HCT116 (cell line): Measurements from ENCODE around the gene CAMP. TPM values are rescaled to one million over a fixed set of nuclear protein-coding genes. Genes with fewer than 3 reads are reported as not detected.
A peak's percentile ranks its signal among the peaks of the same experiment; 100 is the strongest.

Source experiments
- ATAC-seq: fragments of 200-7000 bp; cut with Tn5 transposase; 2 replicates; pipeline ENCODE4 v1.9.1; 2020; ENCODE audit warnings: mild to moderate bottlenecking, moderate library complexity
- Bru-seq: library from RNA; stranded (reverse); fragments of 400-500 nt; gene quantifications from one replicate; lab custom pipeline; 2021; lab: Mats Ljungman, UMichigan
- BruChase-seq, 2 experiments: library from RNA; stranded (reverse); fragments of 400-500 nt; gene quantifications; one replicate each; lab custom pipeline; 2021; lab: Mats Ljungman, UMichigan
- BruUV-seq: library from RNA; stranded (reverse); fragments of 400-500 nt; replicated peaks from 2 replicates; lab custom pipeline; 2021; lab: Mats Ljungman, UMichigan
- CTCF ChIA-PET: fragments of 300-600 bp; sonication (Branson Sonifier 250); formaldehyde crosslinking; loops from one replicate; lab custom pipeline; 2021; ENCODE audit warnings: antibody characterized with exemption; lab: Charles Lee
- POLR2A ChIA-PET: fragments of 300-600, 350-600 bp; sonication (Branson Sonifier 250); formaldehyde crosslinking; loops from one replicate; lab custom pipeline; 2021; ENCODE audit warnings: antibody characterized with exemption; lab: Charles Lee
- RAD21 ChIA-PET, 2 experiments: fragments of 300-600 bp; sonication (Branson Sonifier 250); formaldehyde crosslinking; loops; one replicate each; lab custom pipeline; 2023; ENCODE audit warnings: low total read pairs in 2 of 2; ENCODE audit not compliant: uncharacterized antibody in 2 of 2, unreplicated experiment in 2 of 2, low non-redundant PET in 1 of 2; lab: Charles Lee
- DNase-seq: peaks from one replicate; pipeline ENCODE4 v3.0.0-alpha.2; 2010; ENCODE audit warnings: low read depth, low spot score
- H2AFZ ChIP-seq: fragments of 200-600 bp; shearing (Covaris generic), sonication (generic); 2 replicates; pipeline ENCODE4 v1.6.1; 2017; ENCODE audit warnings: low read depth, mixed run types, mixed read lengths, antibody characterized with exemption, low read length; ENCODE audit not compliant: poor library complexity, severe bottlenecking
- H3K27ac ChIP-seq: 2 replicates; pipeline ENCODE4 v1.5.1; 2012; ENCODE audit warnings: low read depth, low read length
- H3K27me3 ChIP-seq: fragments of 200-600 bp; sonication (generic); 2 replicates; pipeline ENCODE4 v1.6.1; 2016; ENCODE audit warnings: mixed run types, low read length, mixed read lengths; ENCODE audit not compliant: insufficient read depth
- H3K36me3 ChIP-seq, 2 experiments: fragments of 200-500 bp in 1 of 2; fragments of 200-600 bp in 1 of 2; sonication (Bioruptor generic) in 1 of 2; sonication (generic) in 1 of 2; 2 replicates each; pipeline versions ENCODE4 v1.5.1 to v1.6.1; 2014 to 2016; ENCODE audit warnings: low read length in 2 of 2, inconsistent platforms in 1 of 2, mixed read lengths in 1 of 2, mixed run types in 1 of 2; ENCODE audit not compliant: insufficient read depth in 2 of 2, control insufficient read depth in 1 of 2
- H3K4me1 ChIP-seq, 2 experiments: fragments of 200-600 bp in 1 of 2; sonication (generic) in 1 of 2; 2 replicates each; pipeline versions ENCODE4 v1.5.1 to v1.6.1; 2012 to 2017; ENCODE audit warnings: low read length in 2 of 2, inconsistent platforms in 1 of 2, mild to moderate bottlenecking in 1 of 2, mixed read lengths in 1 of 2, mixed run types in 1 of 2, moderate library complexity in 1 of 2; ENCODE audit not compliant: insufficient read depth in 2 of 2, control insufficient read depth in 1 of 2
- H3K4me2 ChIP-seq: fragments of 200-600 bp; sonication (generic); 2 replicates; pipeline ENCODE4 v1.6.1; 2017; ENCODE audit warnings: mixed run types, low read length, mixed read lengths
- H3K4me3 ChIP-seq, 2 experiments: fragments of 200-600 bp in 1 of 2; sonication (generic) in 1 of 2; replicated peaks in 1 of 2; 2 replicates each; pipeline ENCODE4 v1.5.1; 2011 to 2016; ENCODE audit warnings: low read length in 2 of 2, control low read depth in 1 of 2, low read depth in 1 of 2, mild to moderate bottlenecking in 1 of 2, mixed read lengths in 1 of 2, mixed run types in 1 of 2
- H3K79me2 ChIP-seq: fragments of 200-600 bp; sonication (generic); 2 replicates; pipeline ENCODE4 v1.6.1; 2017; ENCODE audit warnings: mild to moderate bottlenecking, mixed run types, low read length, moderate library complexity, mixed read lengths; ENCODE audit not compliant: insufficient read depth
- H3K9ac ChIP-seq: fragments of 200-600 bp; sonication (generic); 2 replicates; pipeline ENCODE4 v1.6.1; 2016; ENCODE audit warnings: low read length, mixed read lengths
- H3K9me2 ChIP-seq: fragments of 200-600 bp; sonication (generic), shearing (Covaris generic); 2 replicates; pipeline ENCODE4 v1.6.1; 2017; ENCODE audit warnings: mixed run types, mild to moderate bottlenecking, moderate library complexity; ENCODE audit not compliant: insufficient read depth
- H3K9me3 ChIP-seq, 2 experiments: fragments of 200-500 bp in 1 of 2; fragments of 200-600 bp in 1 of 2; sonication (Bioruptor generic) in 1 of 2; sonication (generic) in 1 of 2; 2 replicates each; pipeline ENCODE4 v1.6.1; 2014 to 2017; ENCODE audit warnings: low read length in 2 of 2, mixed read lengths in 2 of 2, inconsistent platforms in 1 of 2, low read depth in 1 of 2, mild to moderate bottlenecking in 1 of 2, mixed run types in 1 of 2, moderate library complexity in 1 of 2; ENCODE audit not compliant: control insufficient read depth in 1 of 2, insufficient read depth in 1 of 2
- H4K20me1 ChIP-seq: fragments of 200-600 bp; sonication (generic), shearing (Covaris generic); 2 replicates; pipeline ENCODE4 v1.6.1; 2017; ENCODE audit warnings: mixed run types, mild to moderate bottlenecking, moderate library complexity; ENCODE audit not compliant: insufficient read depth
- CEBPB ChIP-seq: IDR thresholded peaks from 2 replicates; pipeline ENCODE4 v1.6.1; 2012; ENCODE audit warnings: low read depth
- EGR1 ChIP-seq: IDR thresholded peaks from 2 replicates; pipeline ENCODE4 v1.6.1; 2012; ENCODE audit warnings: low read depth
- ELF1 ChIP-seq: IDR thresholded peaks from 2 replicates; pipeline ENCODE4 v1.6.1; 2012; ENCODE audit warnings: low read depth, borderline replicate concordance
- EZH2 ChIP-seq: fragments of 200-600 bp; sonication (generic); IDR thresholded peaks from 2 replicates; pipeline ENCODE4 v1.6.1; 2017; ENCODE audit warnings: antibody characterized with exemption, mixed run types
- EZH2phosphoT487 ChIP-seq: fragments of 200-600 bp; IDR thresholded peaks from 2 replicates; pipeline ENCODE4 v1.6.1; 2018; ENCODE audit warnings: antibody characterized with exemption, borderline replicate concordance
- FOSL1 ChIP-seq: IDR thresholded peaks from 2 replicates; pipeline ENCODE4 v1.6.1; 2012; ENCODE audit warnings: low read depth
- JUND ChIP-seq: IDR thresholded peaks from 2 replicates; pipeline ENCODE4 v1.6.1; 2012
- POLR2A ChIP-seq: IDR thresholded peaks from 2 replicates; pipeline ENCODE4 v1.7.0; 2011; ENCODE audit warnings: borderline replicate concordance; ENCODE audit not compliant: insufficient read depth, insufficient read length; ENCODE audit errors: extremely low read depth
- POLR2AphosphoS5 ChIP-seq: IDR thresholded peaks from 2 replicates; pipeline ENCODE4 v1.6.1; 2011; ENCODE audit warnings: mild to moderate bottlenecking, low read depth, low read length, moderate library complexity
- RAD21 ChIP-seq: IDR thresholded peaks from 2 replicates; pipeline ENCODE4 v1.6.1; 2012; ENCODE audit warnings: low read depth, mild to moderate bottlenecking
- SIN3A ChIP-seq: IDR thresholded peaks from 2 replicates; pipeline ENCODE4 v1.6.1; 2012; ENCODE audit warnings: low read depth
- SP1 ChIP-seq: IDR thresholded peaks from 2 replicates; pipeline ENCODE4 v1.6.1; 2012; ENCODE audit warnings: low read depth
- SRF ChIP-seq: IDR thresholded peaks from 2 replicates; pipeline ENCODE4 v1.6.1; 2012; ENCODE audit warnings: low read depth
- TCF7L2 ChIP-seq: IDR thresholded peaks from 2 replicates; pipeline ENCODE4 v1.7.0; 2011; ENCODE audit warnings: borderline replicate concordance, inconsistent platforms; ENCODE audit not compliant: insufficient read depth, insufficient read length; ENCODE audit errors: extremely low read depth
- YY1 ChIP-seq: IDR thresholded peaks from 2 replicates; pipeline ENCODE4 v1.6.1; 2011; ENCODE audit warnings: low read length, low read depth, moderate library complexity, mild to moderate bottlenecking; ENCODE audit not compliant: insufficient replicate concordance; ENCODE audit errors: extremely low read depth
- ZFX ChIP-seq: fragments of 450-650 bp; IDR thresholded peaks from 2 replicates; pipeline ENCODE4 v1.6.1; 2017
- intact Hi-C: fragments of 100-400 bp; cut with micrococcal nuclease; formaldehyde crosslinking; loops from 2 replicates; pipeline ENCODE4 v1.10.0; 2022
- long read RNA-seq: library from polyadenylated mRNA; unstranded; transcript quantifications from one replicate; pipeline ENCODE4 v2.0.0, GENCODE V29; 2021; ENCODE audit not compliant: unreplicated experiment
- polyA plus RNA-seq: library from polyadenylated mRNA; unstranded; fragments of >200 nt; gene quantifications from 2 replicates; pipeline ENCODE4 v1.2.1, GENCODE V29; 2012; ENCODE audit warnings: missing spikeins
- total RNA-seq: library from RNA; stranded (reverse); gene quantifications from one replicate; pipeline ENCODE4 v1.2.1, GENCODE V29; 2021; ENCODE audit not compliant: unreplicated experiment
- TF ChIP-seq, protein P1 (sequence below): IDR thresholded peaks from 2 replicates; pipeline ENCODE4 v1.6.1; 2012
- TF ChIP-seq, protein P2 (sequence below): IDR thresholded peaks from 2 replicates; pipeline ENCODE4 v1.6.1; 2012; ENCODE audit warnings: low read depth

Gene CAMP, protein sequence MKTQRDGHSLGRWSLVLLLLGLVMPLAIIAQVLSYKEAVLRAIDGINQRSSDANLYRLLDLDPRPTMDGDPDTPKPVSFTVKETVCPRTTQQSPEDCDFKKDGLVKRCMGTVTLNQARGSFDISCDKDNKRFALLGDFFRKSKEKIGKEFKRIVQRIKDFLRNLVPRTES
- total RNA-seq (not detected), Bru-seq, nascent RNA (not detected), BruChase-seq, experiment 1, labeled RNA remaining after a 6-hour chase (percentile 17 among the genes with signal in this experiment), BruChase-seq, experiment 2, labeled RNA remaining after a 2-hour chase (percentile 16 among the genes with signal in this experiment)
- 0.14 and 0.35 TPM in 2 replicates for polyA plus RNA-seq
- long read RNA-seq = 0 reads

DNA sequence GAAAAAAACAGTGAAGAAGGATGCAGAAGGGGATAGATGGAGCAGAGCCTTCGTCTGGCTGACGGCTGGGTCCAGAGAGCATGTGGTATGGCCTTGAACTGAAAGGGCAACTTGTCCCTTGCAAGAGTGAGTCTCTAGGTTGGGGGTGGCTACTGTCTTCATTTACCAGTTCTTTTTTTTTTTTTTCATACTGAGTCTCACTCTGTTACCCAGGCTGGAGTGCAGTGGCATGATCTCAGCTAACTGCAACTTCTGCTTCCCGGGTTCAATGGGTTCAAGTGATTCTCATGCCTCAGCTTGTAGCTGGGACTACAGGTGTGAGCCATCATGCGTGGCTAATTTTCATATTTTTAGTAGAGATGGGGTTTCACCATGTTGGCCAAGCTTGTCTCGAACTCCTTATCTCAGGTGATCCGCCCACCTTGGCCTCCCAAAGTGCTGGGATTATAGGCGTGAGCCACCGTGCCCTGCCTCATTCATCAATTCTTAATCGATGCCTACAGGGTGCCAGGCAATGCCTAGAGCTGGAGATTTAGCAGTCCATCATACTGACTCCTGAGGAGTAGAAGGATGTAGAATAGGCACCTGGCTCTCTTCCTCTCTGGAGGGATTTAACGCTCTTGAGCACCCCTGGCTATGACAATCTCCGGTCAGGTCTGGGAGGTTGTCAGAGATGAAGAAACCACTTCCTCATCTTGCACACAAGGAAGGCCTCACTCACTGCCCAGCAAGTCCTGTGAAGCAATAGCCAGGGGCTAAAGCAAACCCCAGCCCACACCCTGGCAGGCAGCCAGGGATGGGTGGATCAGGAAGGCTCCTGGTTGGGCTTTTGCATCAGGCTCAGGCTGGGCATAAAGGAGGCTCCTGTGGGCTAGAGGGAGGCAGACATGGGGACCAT lies at the start of gene CAMP:
Gene CAMP (plus strand): TSS at position 880 of the 898 bp plus-strand sequence. CDS start 17 bp downstream, at position 897.
- Histone ChIP-seq H3K9ac (no peak within 1 kb of the TSS), H4K20me1 (no peaks in the 10 kb centered on the region), H3K9me3 (no peaks in the 10 kb centered on the region), H3K4me2 (no peak within 1 kb of the TSS), H3K27ac (no peak within 1 kb of the TSS), H2AFZ (no peak within 1 kb of the TSS), H3K27me3 (no peaks in the 10 kb centered on the region), H3K4me3 (no peak within 1 kb of the TSS), H3K4me1 (no peaks in the 10 kb centered on the region), H3K9me2 (no peaks in the 10 kb centered on the region), H3K36me3 (no peaks in the 10 kb centered on the region), H3K79me2 (no peaks in the 10 kb centered on the region)
- POLR2A ChIA-PET = no interaction called here
- DNase-seq (no peak), ATAC-seq (no peak)
- no TSS peak for BruUV-seq
- intact Hi-C loops = no loop called here
- TF ChIP-seq SIN3A = no peak
- no peak for TF ChIP-seq TCF7L2
- no peak for TF ChIP-seq EZH2
- TF ChIP-seq FOSL1 = no peak
- TF ChIP-seq CEBPB = no peak
- TF ChIP-seq, protein P1, sequence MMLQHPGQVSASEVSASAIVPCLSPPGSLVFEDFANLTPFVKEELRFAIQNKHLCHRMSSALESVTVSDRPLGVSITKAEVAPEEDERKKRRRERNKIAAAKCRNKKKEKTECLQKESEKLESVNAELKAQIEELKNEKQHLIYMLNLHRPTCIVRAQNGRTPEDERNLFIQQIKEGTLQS = no peak
- TF ChIP-seq, protein P2, sequence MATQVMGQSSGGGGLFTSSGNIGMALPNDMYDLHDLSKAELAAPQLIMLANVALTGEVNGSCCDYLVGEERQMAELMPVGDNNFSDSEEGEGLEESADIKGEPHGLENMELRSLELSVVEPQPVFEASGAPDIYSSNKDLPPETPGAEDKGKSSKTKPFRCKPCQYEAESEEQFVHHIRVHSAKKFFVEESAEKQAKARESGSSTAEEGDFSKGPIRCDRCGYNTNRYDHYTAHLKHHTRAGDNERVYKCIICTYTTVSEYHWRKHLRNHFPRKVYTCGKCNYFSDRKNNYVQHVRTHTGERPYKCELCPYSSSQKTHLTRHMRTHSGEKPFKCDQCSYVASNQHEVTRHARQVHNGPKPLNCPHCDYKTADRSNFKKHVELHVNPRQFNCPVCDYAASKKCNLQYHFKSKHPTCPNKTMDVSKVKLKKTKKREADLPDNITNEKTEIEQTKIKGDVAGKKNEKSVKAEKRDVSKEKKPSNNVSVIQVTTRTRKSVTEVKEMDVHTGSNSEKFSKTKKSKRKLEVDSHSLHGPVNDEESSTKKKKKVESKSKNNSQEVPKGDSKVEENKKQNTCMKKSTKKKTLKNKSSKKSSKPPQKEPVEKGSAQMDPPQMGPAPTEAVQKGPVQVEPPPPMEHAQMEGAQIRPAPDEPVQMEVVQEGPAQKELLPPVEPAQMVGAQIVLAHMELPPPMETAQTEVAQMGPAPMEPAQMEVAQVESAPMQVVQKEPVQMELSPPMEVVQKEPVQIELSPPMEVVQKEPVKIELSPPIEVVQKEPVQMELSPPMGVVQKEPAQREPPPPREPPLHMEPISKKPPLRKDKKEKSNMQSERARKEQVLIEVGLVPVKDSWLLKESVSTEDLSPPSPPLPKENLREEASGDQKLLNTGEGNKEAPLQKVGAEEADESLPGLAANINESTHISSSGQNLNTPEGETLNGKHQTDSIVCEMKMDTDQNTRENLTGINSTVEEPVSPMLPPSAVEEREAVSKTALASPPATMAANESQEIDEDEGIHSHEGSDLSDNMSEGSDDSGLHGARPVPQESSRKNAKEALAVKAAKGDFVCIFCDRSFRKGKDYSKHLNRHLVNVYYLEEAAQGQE = no peak
- no peak for TF ChIP-seq POLR2AphosphoS5
- TF ChIP-seq ZFX = no peak
- TF ChIP-seq YY1 = no peak
- TF ChIP-seq EZH2phosphoT487 = no peak
- TF ChIP-seq RAD21 = no peak
- no peak for TF ChIP-seq JUND
- TF ChIP-seq ELF1 = no peak
- TF ChIP-seq POLR2A = no peak
- no peak for TF ChIP-seq EGR1
- no peak for TF ChIP-seq SRF
- no peak for TF ChIP-seq SP1
- CTCF ChIA-PET = no interaction called here
- RAD21 ChIA-PET = no interaction called here
